Diencephalon (tissue), 1 donor: ENCODE data around the gene CHKB. TPM values are rescaled to one million over a fixed set of nuclear protein-coding genes. Genes with fewer than 3 reads are reported as not detected.

Experiments
- total RNA-seq: library from RNA; depleted of rRNA; stranded (reverse); fragments of >200 nt; gene quantifications from one replicate; pipeline ENCODE4 v1.2.3, GENCODE V29; 2014

CHKB gene
- total RNA-seq = 28.6 TPM

GRCh38 chr22:50582493-50583293 lies at the start of gene CHKB:
Gene CHKB, minus strand, starts transcription at chr22:50582849. Its CDS starts 68 bp downstream, at chr22:50582781.

GRCh38 chr22:50627642-50628542 lies 45.2 kb upstream of the CHKB start, which contains the start of gene ARSA:
Gene ARSA, minus strand, starts transcription at chr22:50628152. Its CDS starts 373 bp downstream, at chr22:50627779.

GRCh38 chr22:50600538-50600937 lies 17.9 kb upstream of the CHKB start, which contains the start of gene MAPK8IP2:
Gene MAPK8IP2, plus strand, starts transcription at chr22:50600793. Its CDS starts 26 bp downstream, at chr22:50600819.

GRCh38 chr22:50577987-50578775 lies 4.5 kb downstream of the CHKB start, which contains the start of gene CPT1B:
Gene CPT1B, minus strand, starts transcription at chr22:50578427. Its CDS starts 512 bp downstream, at chr22:50577915.

GRCh38 chr22:50562523-50563412 lies 19.9 kb downstream of the CHKB start, which contains the start of gene SYCE3:
Gene SYCE3, minus strand, starts transcription at chr22:50562919. Its CDS starts 6,514 bp downstream, at chr22:50556405.

GRCh38 chr22:50545522-50546325 lies 36.9 kb downstream of the CHKB start, which contains the start of gene KLHDC7B:
Gene KLHDC7B, plus strand, starts transcription at chr22:50545899. Its CDS starts 345 bp downstream, at chr22:50546244.

GRCh38 chr22:50529897-50530579 lies 52.6 kb downstream of the CHKB start, which contains the start of gene TYMP:
Gene TYMP, minus strand, starts transcription at chr22:50530012. Its CDS starts 303 bp downstream, at chr22:50529709.

Other genes starting within 250 kb of the CHKB start
- 62.1 TPM for gene PPP6R2, start 239.5 kb downstream of the CHKB start, total RNA-seq
- 89.3 TPM for gene SBF1, start 107.8 kb downstream of the CHKB start, total RNA-seq
- not detected for gene ADM2, start 101.3 kb downstream of the CHKB start, total RNA-seq
- not detected for gene MIOX, start 96.0 kb downstream of the CHKB start, total RNA-seq
- 16.6 TPM for gene LMF2, start 75.1 kb downstream of the CHKB start, total RNA-seq
- gene NCAPH2, start 74.6 kb downstream of the CHKB start, total RNA-seq = 44.5 TPM
- gene SCO2, start 57.3 kb downstream of the CHKB start, total RNA-seq = 0.92 TPM
- 4.6 TPM for gene TYMP, start 52.8 kb downstream of the CHKB start, total RNA-seq
- not detected for gene KLHDC7B, start 37.0 kb downstream of the CHKB start, total RNA-seq
- not detected for gene SYCE3, start 19.9 kb downstream of the CHKB start, total RNA-seq
- gene CPT1B, start 4.4 kb downstream of the CHKB start, total RNA-seq = 9.2 TPM
- gene MAPK8IP2, start 17.9 kb upstream of the CHKB start, total RNA-seq = 76.6 TPM
- 6.9 TPM for gene ARSA, start 45.3 kb upstream of the CHKB start, total RNA-seq
- gene SHANK3, start 90.0 kb upstream of the CHKB start, total RNA-seq = 13.6 TPM
- not detected for gene ACR, start 155.4 kb upstream of the CHKB start, total RNA-seq
- gene RABL2B, start 200.8 kb upstream of the CHKB start, total RNA-seq = 14.8 TPM